C1 segment of cervical spinal cord (tissue), 14 donors: Measurements from ENCODE around the gene SLC28A2.
"Not testable (repeated sequence)": the region's sequence is repeated elsewhere in the genome, so short reads cannot be mapped to it uniquely, and the experiment has no call there.

Experiments used
- DNase-seq, 14 donors: peaks; one replicate each; lab custom pipeline; 2025; lab: John Stamatoyannopoulos, UW

SLC28A2 gene, protein sequence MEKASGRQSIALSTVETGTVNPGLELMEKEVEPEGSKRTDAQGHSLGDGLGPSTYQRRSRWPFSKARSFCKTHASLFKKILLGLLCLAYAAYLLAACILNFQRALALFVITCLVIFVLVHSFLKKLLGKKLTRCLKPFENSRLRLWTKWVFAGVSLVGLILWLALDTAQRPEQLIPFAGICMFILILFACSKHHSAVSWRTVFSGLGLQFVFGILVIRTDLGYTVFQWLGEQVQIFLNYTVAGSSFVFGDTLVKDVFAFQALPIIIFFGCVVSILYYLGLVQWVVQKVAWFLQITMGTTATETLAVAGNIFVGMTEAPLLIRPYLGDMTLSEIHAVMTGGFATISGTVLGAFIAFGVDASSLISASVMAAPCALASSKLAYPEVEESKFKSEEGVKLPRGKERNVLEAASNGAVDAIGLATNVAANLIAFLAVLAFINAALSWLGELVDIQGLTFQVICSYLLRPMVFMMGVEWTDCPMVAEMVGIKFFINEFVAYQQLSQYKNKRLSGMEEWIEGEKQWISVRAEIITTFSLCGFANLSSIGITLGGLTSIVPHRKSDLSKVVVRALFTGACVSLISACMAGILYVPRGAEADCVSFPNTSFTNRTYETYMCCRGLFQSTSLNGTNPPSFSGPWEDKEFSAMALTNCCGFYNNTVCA

DNA sequence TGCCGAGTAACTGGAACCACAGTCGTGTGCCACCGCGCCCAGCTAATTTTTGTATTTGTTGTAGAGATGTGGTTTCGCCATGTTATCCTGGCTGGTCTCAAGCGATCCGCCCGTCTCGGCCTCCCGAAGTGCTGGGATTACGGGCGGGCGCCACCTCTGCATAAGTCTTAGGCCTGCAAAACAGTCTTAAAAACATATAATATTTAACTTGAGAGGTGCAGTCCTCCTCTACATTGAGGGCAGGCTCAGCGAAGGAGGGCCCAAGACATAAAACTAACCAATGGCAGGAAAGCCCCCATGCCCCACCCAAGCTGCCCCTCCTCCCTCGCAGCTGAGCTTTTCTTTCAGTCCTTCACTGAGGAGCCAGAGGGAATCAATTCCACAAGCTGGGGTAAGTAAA, at the start of gene SLC28A2:
SLC28A2 (plus strand) TSS at position 347 of the 400 bp plus-strand sequence. CDS start 982 bp downstream, outside the sequence.
- DNase-seq = no peak

DNA sequence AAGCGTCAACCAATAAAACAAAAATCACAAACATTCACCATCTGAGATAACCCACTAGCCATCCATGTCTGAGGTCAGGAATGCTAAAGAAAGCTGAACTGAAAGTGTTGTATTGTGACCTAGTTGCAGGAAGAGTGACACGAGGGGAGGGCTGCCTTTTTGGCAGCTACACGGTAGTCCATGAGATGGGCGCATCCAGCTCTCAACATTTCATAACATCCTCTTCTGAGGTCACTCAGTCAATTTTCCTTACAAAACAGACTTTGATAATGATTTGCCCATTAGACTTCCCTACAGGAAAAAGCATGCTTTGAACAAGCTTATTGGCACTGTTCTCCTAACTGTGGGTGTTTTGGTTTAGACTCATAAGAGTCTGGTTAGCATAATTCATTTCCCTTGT, 48.9 kb upstream of the SLC28A2 start:
- DNase-seq = no peak

DNA sequence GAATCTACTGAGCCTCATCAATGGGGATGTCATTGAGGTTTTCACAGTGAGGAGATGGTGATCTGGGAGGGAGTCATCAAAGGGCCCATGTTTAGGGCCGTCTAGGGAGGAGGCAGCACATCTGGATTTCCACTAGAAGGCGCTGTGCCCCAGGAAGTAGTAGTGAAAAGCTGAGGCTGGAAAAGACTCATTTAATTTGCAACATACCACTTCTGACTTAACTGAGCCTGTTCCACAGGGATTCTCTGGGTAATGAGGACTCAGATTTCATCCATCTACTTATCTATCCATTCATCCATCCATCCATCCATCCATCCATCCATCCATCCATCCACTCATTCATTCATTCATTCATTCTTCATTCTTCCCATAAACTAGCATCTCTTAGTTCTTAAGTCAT, 46.8 kb upstream of the SLC28A2 start:
- peak in 9 of 14 donors; percentile 3 to 35 (median 24) for DNase-seq

DNA sequence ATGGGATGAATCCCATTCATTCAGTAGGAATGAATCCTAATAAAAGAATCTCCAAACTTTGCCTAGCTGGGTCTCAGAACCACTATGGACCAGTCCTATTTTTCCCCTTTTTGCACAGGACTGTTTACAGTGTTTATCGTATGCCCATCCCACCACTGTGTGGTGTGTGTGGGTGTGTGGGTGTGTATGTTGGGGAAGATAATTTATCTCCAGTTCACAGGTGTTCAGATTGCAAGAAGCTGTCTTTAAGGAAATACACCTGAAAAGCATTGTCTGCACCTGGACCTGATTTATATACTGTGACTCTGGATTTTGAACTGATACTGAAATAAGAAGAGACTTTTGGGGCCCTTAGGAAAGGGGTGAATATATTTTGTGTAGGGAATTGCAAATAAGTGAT, 39.5 kb upstream of the SLC28A2 start:
- no peak for DNase-seq

DNA sequence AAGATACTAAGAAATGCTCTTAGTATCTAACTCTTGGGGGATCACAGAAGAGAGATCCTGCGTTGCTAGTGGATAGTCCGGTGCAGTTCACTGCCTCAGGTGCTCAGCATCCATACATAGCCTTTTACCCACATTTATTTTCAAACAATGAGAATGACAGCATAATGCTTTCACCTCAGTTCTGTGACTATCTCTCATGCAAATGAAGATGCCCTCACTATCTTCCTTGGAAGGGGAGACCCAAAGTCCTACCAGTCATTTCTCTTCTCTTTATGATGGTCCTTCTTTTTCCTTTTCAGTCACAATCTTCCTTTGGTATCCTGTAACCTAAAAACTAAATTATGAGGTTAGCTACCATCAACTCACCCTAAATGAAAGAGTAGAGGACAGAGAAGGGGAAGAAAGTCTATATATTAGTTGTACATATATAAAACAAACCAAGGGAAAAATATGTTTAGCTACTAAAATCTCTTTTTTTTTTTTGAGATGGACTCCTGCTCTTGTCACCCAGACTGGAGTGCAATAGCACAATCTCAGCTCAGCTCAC, 30.9 kb upstream of the SLC28A2 start:
- no peak for DNase-seq

DNA sequence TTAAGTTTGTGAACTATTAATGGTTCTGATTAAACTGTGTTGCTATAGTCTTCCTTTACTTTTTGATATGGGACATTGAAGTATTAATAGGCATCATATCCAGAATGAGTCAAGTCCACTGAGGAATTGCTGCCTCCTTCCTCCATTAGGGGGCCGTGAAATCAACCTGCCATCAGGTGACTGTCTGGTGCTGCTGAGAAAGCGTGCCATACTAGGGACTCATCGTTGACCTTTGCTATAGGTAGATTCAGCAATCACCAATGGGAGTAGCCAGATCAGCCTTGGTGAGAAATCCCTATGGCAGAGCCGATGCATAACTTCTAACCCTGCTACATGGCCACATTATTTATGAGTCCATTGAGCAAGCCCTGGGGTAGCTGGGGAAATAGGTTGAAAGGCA, 30.1 kb upstream of the SLC28A2 start:
- DNase-seq = no peak

DNA sequence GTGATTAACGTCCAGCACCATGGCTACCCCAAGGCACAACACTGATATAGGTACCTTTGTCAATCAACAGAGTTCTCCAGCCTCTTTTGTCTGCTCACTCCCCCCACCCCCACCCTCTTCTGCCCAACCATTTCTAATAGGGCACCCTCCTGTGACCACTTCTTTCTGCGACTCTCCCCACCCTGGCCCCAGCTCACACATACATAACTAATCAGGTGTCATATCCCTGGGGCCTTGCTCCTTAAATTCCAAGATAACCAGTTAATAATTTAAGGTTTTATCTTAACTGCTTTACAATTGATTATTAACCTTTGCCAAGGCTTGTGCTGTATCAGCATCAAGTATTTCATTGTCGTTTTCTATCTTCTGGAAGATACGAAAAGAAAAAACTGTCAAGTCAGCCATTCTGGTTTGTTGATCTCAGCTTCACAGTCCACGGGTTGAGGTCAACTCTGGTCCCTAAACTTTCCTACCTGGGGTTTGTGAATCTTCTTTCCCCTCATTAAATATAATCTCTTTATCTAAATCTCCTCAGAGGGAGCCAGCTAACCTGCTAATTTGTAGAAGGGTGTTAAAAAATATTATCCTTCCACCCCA, 27.3 kb upstream of the SLC28A2 start:
- no peak for DNase-seq

DNA sequence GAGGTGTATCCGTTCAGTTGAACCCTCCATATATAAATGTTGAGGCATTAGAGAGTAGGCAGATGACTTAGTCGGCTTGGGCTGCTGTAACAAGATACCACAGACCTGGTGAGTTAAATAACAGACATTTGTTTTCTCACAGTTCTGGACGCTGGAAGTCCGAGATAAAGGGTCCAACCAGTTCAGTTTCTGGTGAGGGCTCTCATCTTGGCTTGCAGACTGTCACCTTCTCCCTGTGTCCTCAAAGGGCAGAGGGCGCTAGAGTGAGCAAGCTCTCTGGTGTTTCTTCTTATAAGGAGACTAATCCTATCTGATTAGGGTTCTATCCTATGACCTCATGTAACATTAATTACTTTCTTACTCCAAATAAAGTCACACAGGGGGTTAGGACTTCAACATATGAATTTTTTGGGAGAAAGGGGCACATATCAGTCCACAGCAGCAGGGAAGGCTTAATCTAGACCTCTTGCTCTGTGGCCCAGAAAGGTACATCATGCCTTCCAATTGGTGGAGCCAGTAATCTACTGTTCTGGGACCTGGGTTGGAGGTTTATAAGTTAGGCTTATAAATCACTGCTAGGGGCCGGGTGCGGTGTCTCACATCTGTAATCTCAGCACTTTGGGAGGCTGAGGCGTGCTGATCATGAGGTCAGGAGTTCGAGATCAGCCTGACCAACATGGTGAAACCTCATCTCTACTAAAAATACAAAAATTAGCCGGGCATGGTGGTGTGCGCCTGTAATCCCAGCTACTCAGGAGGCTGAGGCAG, 26.3 kb upstream of the SLC28A2 start:
- no peak for DNase-seq

DNA sequence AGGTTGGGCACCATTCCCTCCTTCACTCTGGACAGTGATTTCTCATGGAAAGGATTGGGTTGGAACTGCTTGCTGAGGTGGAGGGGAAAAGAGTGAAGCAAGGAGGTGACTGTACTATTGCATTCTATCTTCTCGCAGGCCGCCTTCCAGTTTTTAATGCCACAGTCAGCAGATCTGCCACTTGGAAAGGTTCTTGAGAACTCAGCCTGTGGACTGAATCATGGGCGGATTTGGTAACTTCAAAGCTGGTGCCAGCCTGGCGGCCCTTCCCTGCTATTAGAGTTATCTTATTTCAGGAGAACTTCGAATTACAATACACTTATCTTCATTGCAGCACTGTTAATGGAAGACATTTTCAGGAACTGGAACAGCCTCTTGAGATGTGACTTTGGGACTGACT, 23.1 kb upstream of the SLC28A2 start:
- DNase-seq = no peak

DNA sequence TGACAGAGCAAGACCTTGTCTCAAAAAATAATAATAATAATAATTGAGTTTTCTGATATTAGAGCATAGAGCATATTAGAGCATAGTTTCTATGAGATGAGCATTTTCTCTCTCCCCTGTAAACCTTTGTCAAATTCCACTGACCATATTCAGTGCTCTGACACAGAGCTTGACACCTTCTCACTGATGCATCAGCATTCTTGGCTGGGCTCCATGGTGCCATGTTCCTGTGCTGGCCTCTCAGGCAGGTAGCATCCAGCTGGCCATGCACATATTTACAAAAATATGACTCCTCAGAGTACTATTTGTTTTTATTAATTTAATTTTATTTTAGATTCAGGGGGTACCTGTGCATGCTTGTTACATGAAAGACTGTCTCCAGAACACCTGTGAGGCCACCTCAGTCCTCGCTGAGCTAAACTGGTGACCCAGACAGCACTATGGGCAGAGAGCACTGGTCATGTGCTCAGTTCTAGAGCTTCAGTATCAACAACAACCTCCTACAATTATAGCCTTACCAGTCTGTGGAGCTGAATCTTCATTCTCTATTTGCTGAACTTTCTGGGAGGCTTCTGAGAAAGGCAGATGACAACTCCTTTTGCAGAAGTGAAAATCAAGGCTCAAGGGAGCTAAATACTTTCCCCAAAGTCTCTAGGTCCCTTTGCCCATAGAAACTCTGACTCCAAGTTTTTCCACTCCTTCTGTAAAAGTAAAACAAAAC, 21.6 kb upstream of the SLC28A2 start:
- no peak for DNase-seq

DNA sequence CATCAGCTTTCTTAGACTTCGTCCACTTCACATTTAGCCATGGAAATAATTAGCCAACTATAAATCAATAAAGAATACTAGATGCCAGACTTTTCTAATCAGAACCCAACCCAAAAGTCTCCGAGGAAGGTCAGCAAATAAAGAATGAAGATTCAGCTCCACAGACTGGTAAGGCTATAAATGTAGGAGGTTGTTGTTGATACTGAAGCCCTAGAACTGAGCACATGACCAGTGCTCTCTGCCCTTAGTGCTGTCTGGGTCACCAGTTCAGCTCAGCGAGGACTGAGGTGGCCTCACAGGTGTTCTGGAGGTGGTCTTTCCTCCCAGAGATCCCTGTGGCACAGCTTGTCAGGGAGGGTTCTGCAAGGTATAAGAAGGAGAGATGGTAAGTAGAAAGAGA, 20.9 kb upstream of the SLC28A2 start:
- no peak for DNase-seq

DNA sequence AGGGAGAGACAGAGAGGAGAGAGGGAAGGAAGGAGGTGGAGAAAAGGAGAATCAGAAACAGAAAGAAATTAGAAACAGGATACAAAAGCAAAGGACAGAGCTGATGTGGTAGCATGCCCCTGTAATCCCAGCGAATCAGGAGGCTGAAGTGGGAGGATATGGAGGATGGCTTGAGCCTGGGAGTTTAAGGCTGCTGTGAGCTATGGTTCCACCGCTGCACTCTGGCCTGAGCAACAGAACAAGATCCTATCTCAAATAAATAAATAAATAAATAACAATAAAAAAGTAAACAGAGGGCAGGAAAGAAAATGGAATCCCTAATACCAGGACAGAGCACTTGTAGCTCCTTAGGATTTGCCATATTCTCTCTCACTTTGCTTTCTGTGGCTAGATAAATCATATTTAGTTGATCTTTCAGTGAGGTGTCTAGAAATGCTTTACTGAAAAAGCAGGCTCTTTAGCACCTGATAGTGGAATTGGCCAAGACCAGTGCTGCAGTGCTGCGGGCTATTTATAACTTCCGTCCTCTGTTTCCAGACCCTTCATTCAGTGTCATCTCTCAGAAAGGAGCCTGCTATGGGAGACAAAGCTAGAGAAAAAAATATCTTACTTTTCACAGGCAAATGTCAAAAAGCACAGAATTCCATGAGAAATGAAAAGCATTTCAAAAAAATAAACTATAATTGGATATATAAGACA, 20.0 kb upstream of the SLC28A2 start:
- DNase-seq = no peak

DNA sequence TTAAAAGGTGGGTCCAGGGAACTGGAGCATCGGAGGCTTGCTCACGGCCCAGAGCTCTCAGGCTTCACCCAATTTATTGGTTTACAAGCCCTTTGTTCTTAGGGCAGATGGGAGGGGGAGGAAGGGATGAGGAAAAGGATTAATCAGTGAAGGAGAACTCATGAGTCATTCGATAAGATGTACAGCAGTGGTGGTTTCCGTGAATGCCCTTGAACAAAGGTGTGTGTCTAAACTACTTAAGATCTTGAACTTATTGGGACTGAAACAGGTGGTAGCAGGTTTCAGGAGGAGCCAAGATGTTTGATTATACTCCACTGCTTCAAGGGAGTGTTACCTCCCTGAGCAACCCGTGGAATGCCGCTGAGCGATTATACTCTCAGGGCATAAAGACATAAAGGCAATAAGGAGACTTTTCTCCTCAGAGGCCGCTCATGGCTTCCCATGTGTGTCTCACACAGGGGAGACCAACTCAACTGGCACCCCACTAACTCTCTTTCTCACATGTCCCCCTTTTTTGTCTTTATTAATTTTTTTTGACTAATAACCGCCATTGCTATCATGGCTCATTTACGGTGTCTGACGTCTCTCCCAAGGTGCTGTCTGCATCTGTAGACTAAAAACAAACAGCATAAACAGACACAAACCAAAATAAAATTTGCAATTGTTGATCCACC, 17.3 kb upstream of the SLC28A2 start:
- no peak for DNase-seq

DNA sequence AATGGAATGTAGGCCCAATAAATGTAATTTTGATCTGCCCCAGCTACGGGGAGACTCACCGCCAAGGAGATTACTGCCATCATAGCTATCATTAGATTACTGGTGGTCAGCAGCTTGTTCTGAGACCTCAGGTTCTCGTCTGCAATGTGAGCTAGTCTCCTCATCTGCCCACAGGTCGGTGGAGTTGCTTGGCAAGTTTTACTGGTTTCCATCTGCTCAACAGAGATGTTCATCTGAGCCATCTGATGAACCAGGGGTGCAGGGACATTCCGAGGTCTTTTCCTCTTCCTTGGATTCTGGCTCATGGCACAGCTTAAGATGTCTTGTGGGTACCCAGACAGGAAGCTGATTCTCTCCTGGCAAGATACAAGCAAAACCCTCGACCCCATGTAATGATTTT, 15.2 kb upstream of the SLC28A2 start:
- not testable (repeated sequence) for DNase-seq

DNA sequence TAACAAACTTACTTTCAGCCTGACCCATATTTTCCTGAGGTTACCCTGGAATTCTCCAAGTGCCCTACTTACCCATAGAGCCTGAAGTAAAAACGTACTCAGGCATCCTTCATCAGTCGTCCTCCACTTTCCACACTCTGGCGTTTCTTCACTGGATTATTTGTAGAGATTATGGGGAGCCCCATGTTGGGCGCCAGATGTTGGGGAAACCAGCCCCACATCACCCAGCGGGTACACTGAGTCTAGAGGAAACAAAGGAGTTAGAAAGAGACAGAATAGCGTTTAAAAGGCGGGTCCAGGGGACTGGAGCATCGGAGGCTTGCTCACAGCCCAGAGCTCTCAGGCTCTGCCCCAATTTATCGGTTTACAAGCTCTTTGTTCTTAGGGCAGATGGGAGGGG, 9.7 kb upstream of the SLC28A2 start:
- no peak for DNase-seq

DNA sequence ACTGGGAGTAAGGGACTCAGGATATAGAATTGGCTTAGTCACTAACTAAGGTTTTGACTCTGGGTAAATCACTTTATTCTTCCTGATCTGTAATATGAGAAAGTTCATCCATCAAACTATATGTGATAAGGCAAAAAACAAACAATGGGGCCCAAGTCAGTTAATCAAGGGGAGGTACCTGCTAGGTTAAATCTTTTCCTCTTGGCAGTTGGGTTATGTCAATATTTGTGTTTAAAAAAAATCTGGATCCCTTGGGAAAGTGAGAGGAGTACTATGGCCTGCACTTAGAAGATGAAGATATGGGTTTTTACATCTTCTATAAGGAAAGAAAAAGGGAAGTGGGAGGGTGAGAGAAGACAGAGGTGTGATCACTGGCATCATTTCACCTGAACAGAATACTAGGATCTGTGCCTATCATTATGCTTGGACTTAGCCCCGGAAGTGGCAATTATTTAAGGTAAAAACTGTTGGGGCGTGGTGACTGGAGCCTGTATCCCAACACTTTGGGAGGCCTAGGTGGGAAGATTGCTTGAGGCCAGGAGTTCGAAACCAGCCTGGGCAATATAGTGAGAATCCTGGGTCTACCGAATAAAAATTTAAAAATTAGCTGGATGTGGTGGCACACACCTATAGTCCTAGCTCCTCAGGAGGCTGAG, 2.8 kb upstream of the SLC28A2 start:
- no peak for DNase-seq

DNA sequence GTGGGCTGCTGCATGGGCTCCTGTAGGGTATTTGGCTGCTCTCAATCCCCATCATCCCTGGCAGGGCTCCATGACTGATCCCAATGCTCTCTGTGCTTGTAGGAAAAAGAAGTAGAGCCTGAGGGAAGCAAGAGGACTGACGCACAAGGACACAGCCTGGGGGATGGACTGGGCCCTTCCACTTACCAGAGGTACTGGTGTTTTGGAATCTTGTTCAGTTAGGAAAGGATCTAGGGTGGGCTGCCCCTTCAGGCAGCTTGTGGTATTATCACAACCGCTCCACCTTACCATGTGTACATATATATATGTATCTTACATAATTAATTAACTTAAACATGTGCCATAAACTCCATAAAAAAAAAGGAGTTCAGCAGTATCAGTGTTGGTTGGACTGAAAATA, 1.3 kb downstream of the SLC28A2 start:
- DNase-seq = no peak

DNA sequence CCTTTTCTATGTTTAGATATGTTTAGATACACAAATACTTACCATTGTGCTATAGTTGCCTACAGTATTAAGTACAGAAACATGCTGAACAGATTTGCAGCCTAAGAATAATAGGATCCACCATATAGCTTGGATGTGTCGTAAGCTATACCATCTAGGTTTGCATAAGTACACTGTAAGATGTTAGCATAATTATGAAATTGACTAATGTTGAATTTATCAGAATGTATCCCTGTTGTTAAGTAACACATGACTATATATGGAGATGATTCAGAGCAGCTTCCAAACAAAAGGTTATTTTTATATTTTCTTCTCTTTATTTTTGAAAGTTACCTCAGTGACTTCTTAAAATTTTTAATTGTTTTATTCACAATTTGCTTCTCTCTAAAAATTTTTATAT, 2.4 kb downstream of the SLC28A2 start:
- DNase-seq = no peak

DNA sequence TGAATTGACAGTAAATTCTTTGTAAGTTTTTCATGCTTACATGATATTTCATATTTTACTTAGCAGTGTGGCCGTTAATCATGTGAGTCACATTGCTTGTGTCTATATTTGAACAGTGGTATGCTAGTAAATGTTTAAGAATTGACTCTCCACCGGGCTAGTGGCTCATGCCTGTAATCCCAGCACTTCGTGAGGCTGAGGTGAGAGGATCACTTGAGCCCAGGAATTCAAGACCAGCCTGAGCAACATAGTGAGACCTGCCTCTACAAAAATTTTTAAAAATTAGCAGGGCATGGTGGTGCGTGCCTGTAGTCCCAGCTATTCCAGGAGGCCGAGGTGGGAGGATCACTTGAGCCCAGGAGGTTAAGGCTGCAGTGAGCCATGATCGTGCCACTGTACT, 2.8 kb downstream of the SLC28A2 start:
- DNase-seq = not testable (repeated sequence)
